Right cardiac atrium (tissue), 5 donors: ENCODE results near the gene SERPINB2. TPM values are rescaled to one million over a fixed set of nuclear protein-coding genes. Genes with fewer than 3 reads are reported as not detected.

ENCODE experiments used
- ATAC-seq, 2 donors: fragments of 200-7000 bp; cut with Tn5 transposase; one replicate each; pipeline versions ENCODE4 v1.8.0 to v1.9.1; 2020; ENCODE audit warnings: moderate library complexity in 2 of 2, mild to moderate bottlenecking in 1 of 2
- DNase-seq, 3 donors: peaks; one replicate each; pipeline ENCODE4 v3.0.0-alpha.2; 2020
- H3K27ac ChIP-seq: one replicate; pipeline ENCODE4 v1.5.1; 2013; ENCODE audit warnings: mild to moderate bottlenecking, low read length, control low read depth, moderate library complexity
- H3K27me3 ChIP-seq: one replicate; pipeline ENCODE4 v1.6.1; 2013; ENCODE audit not compliant: control insufficient read depth, insufficient read depth
- H3K4me1 ChIP-seq: one replicate; pipeline ENCODE4 v1.6.1; 2013; ENCODE audit warnings: low read length; ENCODE audit not compliant: control insufficient read depth, insufficient read depth
- H3K4me3 ChIP-seq: one replicate; pipeline ENCODE4 v1.5.1; 2013; ENCODE audit warnings: low read length, control low read depth
- H3K9me3 ChIP-seq: one replicate; pipeline ENCODE4 v1.6.1; 2013; ENCODE audit warnings: low read length; ENCODE audit not compliant: control insufficient read depth
- WGBS: extraction: QIAGEN DNeasy Blood & Tissue Kit; methylation state at CpG from one replicate; pipeline ENCODE4 v1.1.7; 2013; 5-methylcytosine and 5-hydroxymethylcytosine counted together
- intact Hi-C, 4 donors: fragments of 100-400 bp; cut with DNase I; formaldehyde crosslinking; loops; one replicate each; pipeline versions ENCODE4 v1.11.0 to v1.14.0; 2022 to 2023
- polyA plus RNA-seq: library from polyadenylated mRNA; stranded (reverse); fragments of 200-250 nt; gene quantifications from one replicate; pipeline ENCODE4 v1.2.3, GENCODE V29; 2013
- total RNA-seq, 4 donors: library from RNA; stranded (reverse); fragmentation: NEBNext Ultra II Directional; extraction: Animal tissue kit (Norgen Biotek cat#: 25700); gene quantifications; one replicate each; pipeline ENCODE4 v1.2.1, GENCODE V29; 2021
- donor health status: healthy with polysubstance abuse.
- donor health status: DM: no; HTN: yes; CAD: no.
- donor health status: DM: no; HTN: no; CAD: no.
- donor health status: DM: no; HTN: yes; CAD: no; lungs with severe emphysema.
- donor health status: DM: yes; HTN: yes; CAD: no.

Gene SERPINB2
- total and polyA plus RNA-seq, 5 donors: not detected

- ATAC-seq: no peak
- Histone ChIP-seq H3K27ac (no peak overlapping the region), H3K4me1 (no peaks in the 10 kb centered on the region), H3K4me3 (no peak overlapping the region), H3K27me3 (no peaks in the 10 kb centered on the region), H3K9me3 (no peaks in the 10 kb centered on the region)
- no peak for DNase-seq
- 86% methylated on average over 9 of the region's 9 CpGs for WGBS
- intact Hi-C loops: no loop called here
Observed at GRCh38 chr18:63868546-63868945, 19.0 kb upstream of the SERPINB2 start.

GRCh38 chr18:63869374-63869773, 18.1 kb upstream of the SERPINB2 start:
- intact Hi-C loops: no loop called here
- DNase-seq: no peak
- Histone ChIP-seq H3K9me3 (no peaks in the 10 kb centered on the region), H3K27me3 (no peaks in the 10 kb centered on the region), H3K27ac (no peak overlapping the region), H3K4me3 (no peak overlapping the region), H3K4me1 (no peaks in the 10 kb centered on the region)
- WGBS: 83% methylated on average over 9 of the region's 9 CpGs
- no peak for ATAC-seq

GRCh38 chr18:63869851-63870250, 17.7 kb upstream of the SERPINB2 start:
- DNase-seq (no peak), ATAC-seq (no peak)
- Histone ChIP-seq H3K4me3 (no peak overlapping the region), H3K9me3 (no peaks in the 10 kb centered on the region), H3K27ac (no peak overlapping the region), H3K27me3 (no peaks in the 10 kb centered on the region), H3K4me1 (no peaks in the 10 kb centered on the region)
- WGBS: 83% methylated on average over 3 of the region's 3 CpGs
- intact Hi-C loops: no loop called here

GRCh38 chr18:63871836-63872235, 15.7 kb upstream of the SERPINB2 start:
- Histone ChIP-seq H3K4me1 (no peaks in the 10 kb centered on the region), H3K27me3 (no peaks in the 10 kb centered on the region), H3K4me3 (no peak overlapping the region), H3K9me3 (no peaks in the 10 kb centered on the region), H3K27ac (no peak overlapping the region)
- intact Hi-C loops: no loop called here
- no peak for DNase-seq
- 50% methylated on average over 1 of the region's 1 CpG for WGBS
- no peak for ATAC-seq

- H3K9me3 ChIP-seq: no peaks in the 10 kb centered on the region
- no peak overlapping the region for H3K27ac ChIP-seq
- intact Hi-C loops: no loop called here
- H3K4me1 ChIP-seq: no peaks in the 10 kb centered on the region
- no peaks in the 10 kb centered on the region for H3K27me3 ChIP-seq
- DNase-seq: no peak
- ATAC-seq: no peak
- no peak overlapping the region for H3K4me3 ChIP-seq
Observed at GRCh38 chr18:63872586-63872985, 14.9 kb upstream of the SERPINB2 start.

GRCh38 chr18:63878343-63878742, 9.2 kb upstream of the SERPINB2 start:
- DNase-seq (no peak), ATAC-seq (no peak)
- H3K4me3 ChIP-seq: no peak overlapping the region
- WGBS: 69% methylated on average over 3 of the region's 3 CpGs
- H3K27ac ChIP-seq: no peak overlapping the region
- H3K4me1 ChIP-seq: no peaks in the 10 kb centered on the region
- no peaks in the 10 kb centered on the region for H3K9me3 ChIP-seq
- intact Hi-C loops: no loop called here
- no peaks in the 10 kb centered on the region for H3K27me3 ChIP-seq

GRCh38 chr18:63878925-63879324, 8.6 kb upstream of the SERPINB2 start:
- WGBS: 72% methylated on average over 4 of the region's 4 CpGs
- ATAC-seq (no peak), DNase-seq (no peak)
- H3K27ac ChIP-seq: no peak overlapping the region
- no peak overlapping the region for H3K4me3 ChIP-seq
- no peaks in the 10 kb centered on the region for H3K9me3 ChIP-seq
- intact Hi-C loops: no loop called here
- no peaks in the 10 kb centered on the region for H3K27me3 ChIP-seq
- H3K4me1 ChIP-seq: peaks cover 1% of the 10 kb centered on the region

GRCh38 chr18:63879709-63880108, 7.8 kb upstream of the SERPINB2 start:
- WGBS: 62% methylated on average over 2 of the region's 2 CpGs
- ATAC-seq: no peak

GRCh38 chr18:63881851-63882250, 5.7 kb upstream of the SERPINB2 start:
- no peaks in the 10 kb centered on the region for H3K9me3 ChIP-seq
- DNase-seq (no peak), ATAC-seq (no peak)
- intact Hi-C loops: no loop called here
- WGBS: 59% methylated on average over 4 of the region's 4 CpGs
- no peak overlapping the region for H3K27ac ChIP-seq
- H3K4me1 ChIP-seq: peaks cover 1% of the 10 kb centered on the region
- no peaks in the 10 kb centered on the region for H3K27me3 ChIP-seq
- H3K4me3 ChIP-seq: no peak overlapping the region

More at GRCh38 chr18:63879709-63880108, 7.8 kb upstream of the SERPINB2 start:
- H3K9me3 ChIP-seq: no peaks in the 10 kb centered on the region
- DNase-seq: no peak
- intact Hi-C loops: no loop called here
- H3K4me3 ChIP-seq: no peak overlapping the region
- no peaks in the 10 kb centered on the region for H3K27me3 ChIP-seq
- no peak overlapping the region for H3K27ac ChIP-seq
- H3K4me1 ChIP-seq: peaks cover 1% of the 10 kb centered on the region

- H3K27me3 ChIP-seq: no peaks in the 10 kb centered on the region
- H3K4me1 ChIP-seq: peaks cover 1% of the 10 kb centered on the region
- no peaks in the 10 kb centered on the region for H3K9me3 ChIP-seq
- no peak overlapping the region for H3K27ac ChIP-seq
- peak; percentile 79 to 87 for ATAC-seq
- peak in 2 of 3 donors; percentile 12 to 47 for DNase-seq
- 28% methylated on average over 8 of the region's 8 CpGs for WGBS
- intact Hi-C loops: no loop called here
- no peak overlapping the region for H3K4me3 ChIP-seq
Observed at GRCh38 chr18:63882333-63883141, 5.0 kb upstream of the SERPINB2 start.

- Histone ChIP-seq H3K4me3 (no peak overlapping the region), H3K27me3 (no peaks in the 10 kb centered on the region), H3K9me3 (no peaks in the 10 kb centered on the region), H3K4me1 (peaks cover 1% of the 10 kb centered on the region), H3K27ac (no peak overlapping the region)
- no peak for ATAC-seq
- no peak for DNase-seq
- intact Hi-C loops: no loop called here
Observed at GRCh38 chr18:63883617-63884016, 3.9 kb upstream of the SERPINB2 start.
